ENCODE data around the gene CA11.
"Not testable (repeated sequence)": the region's sequence is repeated elsewhere in the genome, so short reads cannot be mapped to it uniquely, and the experiment has no call there.

Gene CA11

DNA sequence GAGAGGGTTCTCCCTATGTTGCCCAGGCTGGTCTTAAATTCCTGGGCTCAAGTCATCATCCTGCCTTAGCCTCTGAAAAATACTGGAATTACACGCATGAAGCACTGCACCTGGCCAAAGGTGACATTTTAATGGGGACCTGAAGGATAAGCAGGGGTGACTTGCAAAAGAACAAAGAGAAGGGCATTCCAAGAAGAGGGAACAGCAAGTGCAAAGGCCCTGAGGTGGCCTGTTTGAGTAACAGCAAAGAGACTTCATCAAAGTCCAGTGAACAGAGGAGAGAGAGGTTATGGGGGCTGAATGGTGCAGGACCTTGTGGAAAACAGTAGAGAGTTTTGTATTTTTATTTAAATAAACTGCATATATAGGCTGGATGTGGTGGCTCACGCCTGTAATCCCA lies 4.1 kb downstream of the CA11 start:
- DNase-seq (ENCODE audit: low spot score): no peak

DNA sequence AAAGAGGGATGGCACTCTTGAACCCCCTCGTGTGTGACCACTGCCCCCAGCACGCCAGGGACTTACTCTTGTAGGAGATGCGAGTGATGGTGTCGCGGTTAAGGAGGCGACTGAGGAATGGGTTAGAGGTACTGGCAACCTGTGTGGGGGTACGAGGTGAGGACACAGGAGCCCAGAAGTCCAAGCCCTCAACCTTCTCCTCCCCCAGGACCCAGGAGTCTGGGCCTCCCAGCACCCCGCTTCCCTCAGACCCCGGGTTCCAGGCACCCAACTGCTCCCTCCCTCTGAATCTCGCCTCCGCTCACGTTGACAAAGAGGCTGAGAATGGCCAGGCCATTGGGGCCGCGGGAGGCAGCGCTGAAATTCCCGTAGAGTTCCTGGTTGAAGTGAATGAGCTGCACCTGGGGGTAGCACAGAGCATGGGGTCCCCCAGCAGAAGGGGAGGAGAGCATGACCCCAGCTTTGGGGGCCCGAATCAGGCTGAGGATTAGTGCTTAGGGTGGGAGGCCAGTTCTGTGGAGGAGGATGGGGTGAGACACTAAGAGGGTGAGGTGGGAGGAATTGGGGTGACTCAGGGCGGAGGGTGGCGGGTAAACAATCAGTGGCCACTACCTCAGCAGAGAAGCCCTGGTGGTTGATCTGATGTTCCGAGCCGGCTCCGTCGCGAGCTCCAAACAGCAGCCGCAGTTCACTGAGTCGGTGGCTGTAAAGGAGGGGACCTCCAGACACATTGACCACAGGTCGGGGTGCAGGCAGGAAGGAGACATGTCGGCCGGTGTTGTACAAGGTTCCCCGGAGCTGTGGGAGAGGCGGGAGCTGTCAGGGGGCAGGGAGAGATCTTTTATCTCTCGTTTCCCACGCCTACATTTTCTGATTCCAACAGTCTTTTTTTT lies 6.3 kb downstream of the CA11 start:
- no peak for DNase-seq (ENCODE audit: low spot score)

DNA sequence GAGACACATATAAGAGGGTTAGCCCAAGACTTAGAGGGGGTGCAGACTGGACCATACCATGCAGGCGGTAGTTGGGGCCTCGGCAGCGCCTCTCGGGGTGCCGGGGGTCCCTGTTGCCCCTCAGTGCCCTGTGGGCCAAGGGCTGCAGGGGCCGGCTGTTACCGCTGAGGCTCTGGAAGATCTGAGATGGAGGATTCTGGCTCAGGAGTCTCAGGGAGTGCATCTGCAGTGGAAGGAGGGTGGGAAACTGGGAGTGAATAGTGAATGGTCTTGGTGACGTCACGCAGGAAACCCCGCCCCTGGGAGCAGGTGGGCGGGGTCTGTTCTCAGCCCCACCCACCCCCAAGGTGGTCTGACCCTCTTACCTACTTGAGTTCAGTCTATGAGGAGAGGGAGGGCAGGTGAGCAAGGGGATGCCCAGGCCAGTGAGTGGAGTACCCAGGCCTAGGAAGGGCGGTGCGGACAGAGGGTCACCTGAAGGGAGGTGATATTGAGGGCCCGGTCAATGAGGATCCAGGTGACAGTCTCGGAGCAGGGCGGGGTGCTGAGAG lies 7.1 kb downstream of the CA11 start:
- DNase-seq (ENCODE audit: low spot score): no peak

GRCh38 chr19:48637948-48638830 lies 7.8 kb downstream of the CA11 start:
- DNase-seq (ENCODE audit: low spot score): peak; percentile 39

- peak; percentile 56 for DNase-seq (ENCODE audit: low spot score)
Observed at GRCh38 chr19:48637449-48637947, 8.5 kb downstream of the CA11 start.

GRCh38 chr19:48636859-48637448 lies 9.0 kb downstream of the CA11 start, which contains the start of gene DBP:
Gene DBP (minus strand): TSS chr19:48637379. CDS start chr19:48636994, 385 bp downstream.
- no peak for DNase-seq (ENCODE audit: low spot score)

DNA sequence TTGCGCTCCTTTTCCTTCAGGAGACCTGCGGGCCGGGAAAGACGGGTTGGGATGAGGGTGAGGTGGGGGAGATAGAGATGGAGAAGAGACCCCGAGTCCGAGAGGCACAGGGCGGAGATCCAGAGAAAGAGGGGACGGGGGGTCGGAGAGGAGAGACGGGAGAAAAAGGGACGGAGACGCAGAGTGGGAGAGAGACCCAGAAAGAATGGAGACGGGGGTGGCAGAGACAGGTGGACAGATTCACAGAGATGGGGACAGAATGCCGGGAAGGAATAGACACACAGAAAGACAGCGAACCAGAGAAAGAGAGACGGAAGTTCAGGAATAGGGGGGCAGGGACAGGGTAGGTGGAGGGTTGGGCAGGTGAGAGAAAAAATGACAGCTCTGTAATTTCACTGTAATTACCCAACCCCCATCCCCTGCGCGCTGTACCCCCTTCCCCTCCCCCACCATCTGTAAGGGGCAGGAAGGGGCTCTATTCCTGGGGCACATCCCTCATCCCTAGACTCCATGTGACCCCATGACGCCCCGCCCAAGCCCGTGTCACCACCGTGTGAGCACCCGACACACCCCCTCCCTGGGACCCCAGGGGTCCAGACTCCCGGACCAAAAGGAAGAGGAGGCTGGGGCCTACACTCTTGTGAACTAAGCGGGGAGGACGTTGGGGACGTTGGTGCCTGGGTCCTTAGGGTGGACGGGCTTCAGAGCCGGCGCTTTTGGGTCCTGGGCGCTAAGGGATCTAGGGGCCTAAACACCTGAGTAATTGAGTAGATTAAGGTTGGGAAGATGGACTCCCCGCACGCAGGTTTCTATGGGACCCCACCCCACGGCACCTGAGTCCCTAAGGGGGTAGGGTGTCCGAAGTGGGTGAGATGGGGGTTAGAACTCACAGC lies 9.8 kb downstream of the CA11 start:
- no peak for DNase-seq (ENCODE audit: low spot score)

DNA sequence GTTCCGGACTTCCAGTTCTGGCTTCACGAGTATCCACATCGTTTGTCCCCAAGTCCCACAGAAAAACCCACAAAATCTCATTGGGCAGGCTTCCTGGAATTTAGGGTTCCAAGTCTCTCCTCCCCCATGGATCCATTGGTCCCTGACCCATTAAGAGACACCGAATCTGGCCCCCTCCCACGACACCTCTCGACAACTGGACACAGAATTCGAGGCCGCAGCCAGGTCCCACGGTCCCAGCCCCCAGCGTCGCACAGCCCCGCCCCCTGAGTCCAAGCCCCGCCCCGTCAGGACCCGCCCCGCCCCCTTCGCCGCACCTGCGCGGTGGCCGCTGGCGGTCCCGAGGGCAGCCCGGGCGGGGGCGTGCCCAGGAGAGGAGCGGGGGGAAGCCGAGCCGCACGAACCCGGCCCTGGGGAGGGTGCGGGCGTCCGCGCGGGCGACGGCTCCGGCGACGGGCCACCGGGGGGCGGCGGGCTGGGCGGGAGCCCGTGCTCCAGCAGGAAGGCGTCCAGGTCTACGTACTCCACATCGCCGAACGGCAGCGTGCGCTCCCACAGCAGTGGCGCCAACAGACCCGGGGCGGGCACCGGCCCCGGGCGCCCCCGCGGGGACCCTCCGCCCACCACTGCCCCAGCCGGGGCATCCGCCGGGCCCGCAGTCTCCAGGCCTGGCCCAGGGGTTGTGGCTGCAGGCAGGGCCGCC lies 10.6 kb downstream of the CA11 start:
- DNase-seq (ENCODE audit: low spot score): no peak

- DNase-seq (ENCODE audit: low spot score): peak; percentile 49
Observed at GRCh38 chr19:48634424-48635262, 11.3 kb downstream of the CA11 start.

- no peak for DNase-seq (ENCODE audit: low spot score)
Observed at GRCh38 chr19:48634036-48634342, 12.0 kb downstream of the CA11 start.

DNA sequence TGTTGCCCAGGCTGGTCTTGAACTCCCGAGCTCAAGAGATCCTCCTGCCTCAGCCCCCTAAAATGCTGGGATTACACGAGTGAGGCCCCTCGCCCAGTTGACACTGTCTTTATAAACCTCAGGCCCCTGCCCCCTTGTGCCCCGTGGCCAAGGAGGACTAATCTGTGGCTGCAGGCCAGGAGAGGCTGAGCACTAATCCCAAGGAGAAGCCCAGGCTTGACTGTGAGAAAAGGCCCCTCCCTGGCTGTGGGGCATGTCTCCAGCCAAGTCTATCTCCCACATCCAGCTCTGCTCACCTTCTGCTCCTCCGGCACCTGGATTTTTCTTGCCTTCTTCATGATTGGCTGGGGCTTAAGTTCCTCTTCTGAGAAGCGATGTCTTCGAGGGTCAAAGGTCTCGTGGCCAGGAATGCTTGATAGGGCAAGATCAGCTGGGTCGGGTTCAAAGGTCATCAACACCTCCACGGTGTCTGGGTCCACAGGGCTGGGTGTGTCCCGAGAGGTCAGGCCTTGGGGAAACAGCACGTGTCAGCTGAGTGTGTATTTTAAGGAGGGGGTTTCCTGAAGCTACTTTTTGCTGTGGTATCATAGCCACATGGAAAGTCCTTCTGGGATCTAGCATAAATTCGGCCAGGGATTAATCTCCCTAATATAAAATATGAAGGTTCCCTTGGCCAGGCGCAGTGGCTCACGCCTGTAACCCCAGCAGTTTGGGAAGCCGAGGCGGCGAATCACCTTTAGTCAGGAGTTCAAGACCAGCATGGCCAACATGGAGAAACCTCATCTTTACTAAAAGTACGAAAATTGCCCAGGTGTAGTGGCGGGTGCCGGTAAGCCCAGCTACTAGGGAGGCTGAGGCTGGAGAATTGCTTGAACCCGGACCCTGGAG lies 12.6 kb downstream of the CA11 start:
- no peak for DNase-seq (ENCODE audit: low spot score)

- DNase-seq (ENCODE audit: low spot score): no peak
Observed at GRCh38 chr19:48632692-48633147, 13.3 kb downstream of the CA11 start.

DNA sequence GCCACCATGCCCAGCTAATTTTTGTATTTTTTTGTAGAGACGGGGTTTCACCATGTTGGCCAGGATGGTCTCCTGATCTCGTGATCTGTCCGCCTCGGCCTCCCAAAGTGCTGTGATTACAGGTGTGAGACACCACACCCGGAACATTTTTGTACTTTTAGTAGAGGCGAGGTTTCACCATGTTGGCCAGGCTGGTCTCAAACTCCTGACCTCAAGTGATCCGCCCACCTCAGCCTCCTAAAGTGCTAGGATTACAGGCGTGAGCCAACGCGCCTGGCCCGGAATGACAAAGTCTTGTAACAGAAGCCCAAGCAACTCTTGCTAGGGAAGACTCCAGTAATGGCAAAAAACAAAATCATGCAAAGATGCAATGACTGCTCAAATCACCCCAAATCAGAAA lies 13.7 kb downstream of the CA11 start:
- DNase-seq (ENCODE audit: low spot score): not testable (repeated sequence)

DNA sequence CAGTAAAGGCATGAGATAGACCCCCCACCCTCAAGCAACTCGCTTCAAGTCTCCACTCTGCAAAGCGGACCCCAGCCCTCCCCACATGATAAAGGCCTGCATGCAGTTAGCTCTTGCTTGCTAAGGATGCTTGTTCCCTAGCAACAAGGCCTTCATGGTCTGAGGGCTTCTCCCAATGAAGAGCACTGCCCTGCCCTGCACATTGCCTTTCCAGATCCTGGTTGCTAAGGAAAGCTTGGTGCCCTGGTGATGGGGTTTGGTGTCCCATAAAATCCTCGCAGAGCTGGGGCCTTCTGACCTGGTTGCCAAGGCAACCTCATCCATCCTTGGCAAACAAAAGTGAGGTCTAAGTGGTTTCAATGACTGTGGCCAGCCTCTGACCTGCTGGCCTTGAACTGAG lies 14.8 kb downstream of the CA11 start:
- DNase-seq (ENCODE audit: low spot score): no peak

GRCh38 chr19:48630296-48631063 lies 15.5 kb downstream of the CA11 start:
- DNase-seq (ENCODE audit: low spot score): peak; percentile 45

DNA sequence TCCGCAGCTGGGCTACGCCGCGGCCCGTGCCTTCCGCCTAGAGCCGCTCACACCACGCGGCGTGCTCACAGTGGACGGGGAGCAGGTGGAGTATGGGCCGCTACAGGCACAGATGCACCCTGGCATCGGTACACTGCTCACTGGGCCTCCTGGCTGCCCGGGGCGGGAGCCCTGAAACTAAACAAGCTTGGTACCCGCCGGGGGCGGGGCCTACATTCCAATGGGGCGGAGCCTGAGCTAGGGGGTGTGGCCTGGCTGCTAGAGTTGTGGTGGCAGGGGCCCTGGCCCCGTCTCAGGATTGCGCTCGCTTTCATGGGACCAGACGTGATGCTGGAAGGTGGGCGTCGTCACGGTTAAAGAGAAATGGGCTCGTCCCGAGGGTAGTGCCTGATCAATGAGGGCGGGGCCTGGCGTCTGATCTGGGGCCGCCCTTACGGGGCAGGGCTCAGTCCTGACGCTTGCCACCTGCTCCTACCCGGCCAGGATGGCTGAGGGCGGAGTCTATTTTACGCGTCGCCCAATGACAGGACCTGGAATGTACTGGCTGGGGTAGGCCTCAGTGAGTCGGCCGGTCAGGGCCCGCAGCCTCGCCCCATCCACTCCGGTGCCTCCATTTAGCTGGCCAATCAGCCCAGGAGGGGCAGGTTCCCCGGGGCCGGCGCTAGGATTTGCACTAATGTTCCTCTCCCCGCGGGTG lies 16.2 kb downstream of the CA11 start:
- no peak for DNase-seq (ENCODE audit: low spot score)

DNA sequence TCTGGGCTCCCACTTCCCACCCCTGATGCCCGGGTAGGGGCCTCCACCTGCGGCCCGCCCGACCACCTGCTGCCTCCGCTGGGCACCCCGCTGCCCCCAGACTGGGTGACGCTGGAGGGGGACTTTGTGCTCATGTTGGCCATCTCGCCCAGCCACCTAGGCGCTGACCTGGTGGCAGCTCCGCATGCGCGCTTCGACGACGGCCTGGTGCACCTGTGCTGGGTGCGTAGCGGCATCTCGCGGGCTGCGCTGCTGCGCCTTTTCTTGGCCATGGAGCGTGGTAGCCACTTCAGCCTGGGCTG lies 16.7 kb downstream of the CA11 start:
- DNase-seq (ENCODE audit: low spot score): no peak
